Fibroblast of mammary gland (primary cell): ENCODE measurements around the gene CERCAM.
A peak's percentile ranks its signal among the peaks of the same experiment; 100 is the strongest.

Experiments
- DNase-seq: peaks from one replicate; pipeline ENCODE4 v3.0.0-alpha.2; 2010; ENCODE audit warnings: low read depth
- H3K4me3 ChIP-seq: 2 replicates; pipeline ENCODE4 v1.5.1; 2011; ENCODE audit warnings: low read depth, mild to moderate bottlenecking, low read length, moderate library complexity; ENCODE audit not compliant: control insufficient read depth
- CTCF ChIP-seq: conservative IDR thresholded peaks from 2 replicates; pipeline ENCODE4 v1.5.1; 2011; ENCODE audit warnings: low read depth, low read length, inconsistent platforms; ENCODE audit not compliant: control insufficient read depth, insufficient read depth

The CERCAM gene

DNA sequence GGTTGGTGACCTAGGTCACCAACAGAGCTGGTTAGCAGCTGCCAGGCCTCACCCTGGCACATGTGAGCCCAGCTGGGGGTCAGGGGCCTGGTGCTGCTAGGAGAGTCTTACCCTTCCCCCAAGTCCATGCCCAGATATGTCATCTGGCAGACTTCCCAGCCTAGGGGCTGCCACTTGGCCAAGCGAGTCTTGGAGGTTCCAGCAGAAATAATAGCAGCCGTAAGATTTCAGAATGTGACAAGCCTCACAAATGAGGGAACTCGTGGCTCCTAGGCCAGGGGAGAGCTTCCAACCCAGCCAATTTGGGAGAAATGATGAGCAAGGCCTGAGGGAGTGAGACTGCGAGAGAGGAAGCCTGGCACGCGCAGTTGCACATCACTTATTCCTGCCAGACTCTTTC lies 38.4 kb upstream of the CERCAM start:
- H3K4me3 ChIP-seq: no peak overlapping the region
- DNase-seq: no peak
- TF ChIP-seq CTCF: no peak

GRCh38 chr9:128383007-128383753 lies 37.5 kb upstream of the CERCAM start:
- no peak for DNase-seq
- TF ChIP-seq CTCF: no peak
- H3K4me3 ChIP-seq: no peak overlapping the region

DNA sequence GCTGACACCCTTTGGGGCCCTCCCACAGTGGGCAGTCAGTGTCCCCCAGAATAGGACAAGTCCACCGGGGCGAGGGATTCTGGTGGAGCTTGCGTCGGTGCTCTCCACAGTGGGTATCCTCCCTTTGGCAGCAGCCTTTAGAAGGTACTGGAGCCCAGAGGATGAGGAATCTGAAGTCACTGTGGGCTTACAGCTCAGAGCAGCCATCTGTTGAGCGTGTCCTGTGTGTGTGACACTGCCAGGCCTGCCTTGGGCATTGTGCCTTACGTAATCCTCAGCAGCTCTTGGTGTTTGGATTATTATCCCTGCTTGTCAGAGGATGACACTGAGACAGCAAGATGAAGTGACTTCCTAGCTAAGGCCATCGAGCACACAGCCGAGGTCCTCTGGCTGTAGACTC lies 36.9 kb upstream of the CERCAM start:
- no peak for DNase-seq
- TF ChIP-seq CTCF: no peak
- H3K4me3 ChIP-seq: no peak overlapping the region

DNA sequence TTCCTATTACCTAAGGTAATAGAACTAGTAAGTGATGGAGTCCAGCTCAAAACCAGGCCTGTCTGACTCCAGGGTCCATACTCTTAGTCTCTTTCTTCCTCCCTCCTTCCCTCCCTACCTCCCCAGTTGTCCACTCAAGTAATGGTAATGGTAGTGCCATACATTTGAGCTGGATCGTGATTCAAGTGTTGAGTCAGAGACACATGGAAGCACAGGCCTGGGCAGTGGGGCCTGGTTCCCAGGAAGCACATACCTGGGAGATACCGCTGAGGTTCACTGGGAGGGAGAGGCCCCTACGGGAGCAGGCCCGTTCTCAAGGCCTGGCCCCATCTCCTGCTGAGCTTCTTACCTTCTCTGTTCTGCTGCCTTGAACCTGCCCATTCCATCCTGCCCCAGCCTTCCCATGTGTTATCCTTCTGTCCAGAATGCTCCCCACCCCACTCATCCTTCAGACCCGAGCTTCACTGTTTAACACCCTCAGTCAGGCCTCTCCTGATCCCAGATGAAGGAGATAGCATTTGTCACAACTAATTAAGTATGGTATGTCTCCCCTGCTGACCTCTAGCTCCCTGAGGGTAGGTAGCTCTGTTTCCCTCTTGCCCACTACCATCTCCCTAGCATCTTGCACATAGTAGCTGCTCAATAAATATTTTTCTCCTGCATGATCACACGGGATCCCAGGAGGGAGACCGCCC lies 35.7 kb upstream of the CERCAM start:
- no peak overlapping the region for H3K4me3 ChIP-seq
- no peak for DNase-seq
- TF ChIP-seq CTCF: no peak

DNA sequence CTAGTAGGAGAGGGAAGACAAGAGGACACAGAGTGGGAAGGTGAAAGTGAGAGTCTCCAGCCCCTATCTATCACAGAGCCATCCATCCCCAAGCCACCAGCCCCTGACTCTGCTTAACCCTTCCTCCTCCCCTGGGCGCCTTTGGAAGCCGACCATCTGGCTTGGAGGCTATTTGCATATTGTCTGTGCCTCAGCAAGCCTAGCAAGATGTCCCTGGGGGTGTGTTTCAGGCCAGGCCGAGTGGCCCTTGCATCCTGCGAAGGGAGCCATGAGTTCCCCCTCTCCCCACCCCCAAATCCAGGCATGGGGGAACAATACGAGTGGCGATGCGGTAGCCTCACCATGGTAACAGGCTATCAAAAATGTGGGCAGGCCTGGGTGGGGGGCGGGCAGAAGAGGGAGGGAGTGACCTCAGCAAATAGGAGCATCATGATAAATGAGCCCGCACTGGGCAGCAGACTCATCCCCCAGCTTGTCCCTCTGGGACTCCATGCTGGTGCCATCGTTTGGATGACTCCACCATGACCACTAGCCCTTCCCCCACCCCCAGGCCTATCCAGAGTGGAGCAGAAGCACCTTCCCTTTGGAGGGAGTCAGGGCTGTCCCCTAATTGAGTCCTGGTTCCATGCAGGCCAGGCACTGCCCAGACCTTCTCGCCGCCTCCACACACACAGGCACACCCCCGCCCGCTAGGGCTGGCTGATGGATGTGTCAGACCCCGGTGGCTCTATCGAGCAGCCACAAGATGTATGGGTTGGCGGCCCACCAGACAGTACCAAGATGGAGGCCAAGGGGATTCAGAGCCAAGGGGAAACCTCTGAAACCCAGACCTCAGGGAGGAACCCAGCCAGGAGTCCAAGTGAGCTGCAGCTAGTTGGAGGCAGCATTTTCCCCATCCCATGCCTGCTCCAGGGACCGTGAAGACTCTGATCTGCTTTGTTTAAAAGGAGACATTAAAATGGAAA lies 34.9 kb upstream of the CERCAM start:
- H3K4me3 ChIP-seq: no peak overlapping the region
- TF ChIP-seq CTCF: no peak
- peak; percentile 39 for DNase-seq

DNA sequence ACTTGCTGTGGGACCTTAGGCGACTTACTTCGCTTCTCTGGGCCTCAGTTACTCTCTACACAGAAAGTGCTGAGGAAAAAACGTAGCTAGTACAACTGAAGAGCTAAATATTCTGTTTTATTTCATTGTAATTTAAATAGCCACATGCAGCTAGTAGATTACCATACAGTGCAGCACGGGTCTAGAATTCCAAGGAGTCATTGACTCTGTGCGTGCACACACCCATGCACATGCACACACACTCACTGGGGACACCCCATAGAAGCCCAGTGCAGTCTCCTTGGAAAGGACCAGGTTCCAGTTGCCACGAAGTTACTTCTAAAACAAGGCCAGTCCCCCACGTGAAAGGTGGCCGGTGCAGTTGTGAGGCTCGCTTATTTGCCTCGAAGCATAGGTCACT lies 32.5 kb upstream of the CERCAM start:
- no peak for TF ChIP-seq CTCF
- no peak for DNase-seq
- H3K4me3 ChIP-seq: no peak overlapping the region
